Measurements from ENCODE around the gene MIPOL1. TPM values are rescaled to one million over a fixed set of nuclear protein-coding genes. Genes with fewer than 3 reads are reported as not detected.

The MIPOL1 gene
- total RNA-seq, 1 donor from 2014 or later, result 24.8 TPM

- H3K9me3 ChIP-seq, result no peaks in the 10 kb centered on the region
- TF ChIP-seq CTCF (IDR thresholded peaks at IDR 0.05) (no peak), POLR2AphosphoS5 (IDR thresholded peaks at IDR 0.05; ENCODE audit: insufficient read depth in 1 of 2, low read depth in 1 of 2) (no peak), POLR2A (IDR thresholded peaks at IDR 0.05) (no peak)
- no peaks in the 10 kb centered on the region for H3K27me3 ChIP-seq
- no peak overlapping the region for H3K4me3 ChIP-seq
- no peak overlapping the region for H3K27ac ChIP-seq
- H3K4me1 ChIP-seq, result no peaks in the 10 kb centered on the region
- intact Hi-C loops (cut with DNase I), result no loop called here
- H3K36me3 ChIP-seq, result no peaks in the 10 kb centered on the region
- no peak for DNase-seq (ENCODE audit: extremely low spot score in 2 of 2)
Observed at GRCh38 chr14:37275963-37276362, 78.2 kb downstream of the MIPOL1 start.

- H3K9me3 ChIP-seq, result no peaks in the 10 kb centered on the region
- H3K4me1 ChIP-seq, result no peaks in the 10 kb centered on the region
- H3K4me3 ChIP-seq, result no peak overlapping the region
- TF ChIP-seq POLR2AphosphoS5 (IDR thresholded peaks at IDR 0.05; ENCODE audit: insufficient read depth in 1 of 2, low read depth in 1 of 2), result no peak
- TF ChIP-seq POLR2A (IDR thresholded peaks at IDR 0.05), result no peak
- TF ChIP-seq CTCF (IDR thresholded peaks at IDR 0.05), result no peak
- H3K36me3 ChIP-seq, result no peaks in the 10 kb centered on the region
- no peaks in the 10 kb centered on the region for H3K27me3 ChIP-seq
- intact Hi-C loops (cut with DNase I), result no loop called here
- DNase-seq (ENCODE audit: extremely low spot score in 2 of 2), result no peak
- H3K27ac ChIP-seq, result no peak overlapping the region
Observed at GRCh38 chr14:37278636-37279538, 81.2 kb downstream of the MIPOL1 start.

- no peak overlapping the region for H3K4me3 ChIP-seq
- no peak overlapping the region for H3K27ac ChIP-seq
- H3K4me1 ChIP-seq, result no peaks in the 10 kb centered on the region
- TF ChIP-seq POLR2A (IDR thresholded peaks at IDR 0.05) (no peak), POLR2AphosphoS5 (IDR thresholded peaks at IDR 0.05; ENCODE audit: insufficient read depth in 1 of 2, low read depth in 1 of 2) (no peak), CTCF (IDR thresholded peaks at IDR 0.05) (no peak)
- no peak for DNase-seq (ENCODE audit: extremely low spot score in 2 of 2)
- intact Hi-C loops (cut with DNase I), result no loop called here
- no peaks in the 10 kb centered on the region for H3K27me3 ChIP-seq
- H3K9me3 ChIP-seq, result no peaks in the 10 kb centered on the region
- no peaks in the 10 kb centered on the region for H3K36me3 ChIP-seq
Observed at GRCh38 chr14:37279818-37280217, 82.1 kb downstream of the MIPOL1 start.

- TF ChIP-seq POLR2AphosphoS5 (IDR thresholded peaks at IDR 0.05; ENCODE audit: insufficient read depth in 1 of 2, low read depth in 1 of 2) (no peak), POLR2A (IDR thresholded peaks at IDR 0.05) (no peak), CTCF (IDR thresholded peaks at IDR 0.05) (no peak)
- Histone ChIP-seq H3K27ac (no peak overlapping the region), H3K9me3 (no peaks in the 10 kb centered on the region), H3K27me3 (no peaks in the 10 kb centered on the region), H3K36me3 (peaks cover 0 to 11% of the 10 kb centered on the region in 2 donors), H3K4me1 (no peaks in the 10 kb centered on the region), H3K4me3 (no peak overlapping the region)
- no peak for DNase-seq (ENCODE audit: extremely low spot score in 2 of 2)
- intact Hi-C loops (cut with DNase I), result no loop called here
Observed at GRCh38 chr14:37284760-37285159, 87.0 kb downstream of the MIPOL1 start.

- Histone ChIP-seq H3K4me3 (no peak overlapping the region), H3K27me3 (no peaks in the 10 kb centered on the region), H3K27ac (no peak overlapping the region), H3K9me3 (no peaks in the 10 kb centered on the region), H3K4me1 (no peaks in the 10 kb centered on the region), H3K36me3 (peaks cover 0 to 16% of the 10 kb centered on the region in 2 donors)
- intact Hi-C loops (cut with DNase I), result no loop called here
- no peak for DNase-seq (ENCODE audit: extremely low spot score in 2 of 2)
- no peak for TF ChIP-seq POLR2A (IDR thresholded peaks at IDR 0.05)
- TF ChIP-seq CTCF (IDR thresholded peaks at IDR 0.05), result no peak
- TF ChIP-seq POLR2AphosphoS5 (IDR thresholded peaks at IDR 0.05; ENCODE audit: insufficient read depth in 1 of 2, low read depth in 1 of 2), result no peak
Observed at GRCh38 chr14:37285220-37285619, 87.5 kb downstream of the MIPOL1 start.

Measured in vagina (tissue), 2 donors.